Measurements from ENCODE around the gene GDPD4. TPM values are rescaled to one million over a fixed set of nuclear protein-coding genes. Genes with fewer than 3 reads are reported as not detected.

Gene GDPD4
- total and polyA plus RNA-seq, 9 of the 15 experiments (the other 6 are each of a cell fraction or from before 2014, with no cell fraction given): 0.40 TPM; not detected in 8

- no peak for TF ChIP-seq FOXP1 (CRISPR knock-in tag; IDR thresholded peaks at IDR 0.05)
- peak; percentile 98 for TF ChIP-seq PKNOX1 (IDR thresholded peaks at IDR 0.05)
- peak; percentile 98 for TF ChIP-seq NFE2 (IDR thresholded peaks at IDR 0.05; ENCODE audit: low read depth)
- TF ChIP-seq, protein P1, sequence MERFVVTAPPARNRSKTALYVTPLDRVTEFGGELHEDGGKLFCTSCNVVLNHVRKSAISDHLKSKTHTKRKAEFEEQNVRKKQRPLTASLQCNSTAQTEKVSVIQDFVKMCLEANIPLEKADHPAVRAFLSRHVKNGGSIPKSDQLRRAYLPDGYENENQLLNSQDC (CRISPR knock-in tag; IDR thresholded peaks at IDR 0.05): no peak
- peak; percentile 69 for TF ChIP-seq GABPA (tag; conservative IDR thresholded peaks at IDR 0.05; ENCODE audit: low read depth)
- TF ChIP-seq ZNF354B (CRISPR knock-in tag; IDR thresholded peaks at IDR 0.05): no peak
- no peak for TF ChIP-seq ZNF431 (CRISPR knock-in tag; IDR thresholded peaks at IDR 0.05)
- TF ChIP-seq FOXK1 (CRISPR knock-in tag; IDR thresholded peaks at IDR 0.05; ENCODE audit: borderline replicate concordance): no peak
- no peak for TF ChIP-seq IRF1 (CRISPR knock-in tag; IDR thresholded peaks at IDR 0.05; ENCODE audit: borderline replicate concordance)
- TF ChIP-seq RCOR1 (IDR thresholded peaks at IDR 0.05; ENCODE audit: borderline replicate concordance in 1 of 2, low read depth in 2 of 2, low read length in 2 of 2): peak in 1 of 2 experiments; percentile 69; a peak in 1 of 4 replicates
- no peak for TF ChIP-seq PHB2 (IDR thresholded peaks at IDR 0.05; ENCODE audit: low read depth)
- TF ChIP-seq SRSF9 (IDR thresholded peaks at IDR 0.05; ENCODE audit: borderline replicate concordance, low read depth, low read length): no peak
- peak; percentile 29; the same call in 1 of the 2 replicates for TF ChIP-seq LEF1 (IDR thresholded peaks at IDR 0.05)
- TF ChIP-seq CBFA2T3 (IDR thresholded peaks at IDR 0.05): peak; percentile 3; the same call in 1 of the 2 replicates
- TF ChIP-seq SOX6 (IDR thresholded peaks at IDR 0.05): peak; percentile 52; the same call in 1 of the 2 replicates
- TF ChIP-seq ETV1 (tag; conservative IDR thresholded peaks at IDR 0.05; ENCODE audit: low read depth): peak; percentile 98
- TF ChIP-seq, protein P2, sequence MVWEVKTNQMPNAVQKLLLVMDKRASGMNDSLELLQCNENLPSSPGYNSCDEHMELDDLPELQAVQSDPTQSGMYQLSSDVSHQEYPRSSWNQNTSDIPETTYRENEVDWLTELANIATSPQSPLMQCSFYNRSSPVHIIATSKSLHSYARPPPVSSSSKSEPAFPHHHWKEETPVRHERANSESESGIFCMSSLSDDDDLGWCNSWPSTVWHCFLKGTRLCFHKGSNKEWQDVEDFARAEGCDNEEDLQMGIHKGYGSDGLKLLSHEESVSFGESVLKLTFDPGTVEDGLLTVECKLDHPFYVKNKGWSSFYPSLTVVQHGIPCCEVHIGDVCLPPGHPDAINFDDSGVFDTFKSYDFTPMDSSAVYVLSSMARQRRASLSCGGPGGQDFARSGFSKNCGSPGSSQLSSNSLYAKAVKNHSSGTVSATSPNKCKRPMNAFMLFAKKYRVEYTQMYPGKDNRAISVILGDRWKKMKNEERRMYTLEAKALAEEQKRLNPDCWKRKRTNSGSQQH (CRISPR knock-in tag; IDR thresholded peaks at IDR 0.05): no peak
- TF ChIP-seq ZNF316 (IDR thresholded peaks at IDR 0.05): peak; percentile 96
- peak; percentile 93 for TF ChIP-seq C11orf30 (IDR thresholded peaks at IDR 0.05; ENCODE audit: low read depth)
- TF ChIP-seq SIRT6 (IDR thresholded peaks at IDR 0.05; ENCODE audit: low read depth, low read length): no peak
- no peak for TF ChIP-seq SNIP1 (IDR thresholded peaks at IDR 0.05; ENCODE audit: low read depth)
- TF ChIP-seq AFF1 (IDR thresholded peaks at IDR 0.05; ENCODE audit: low read depth in 1 of 2, partially characterized antibody in 2 of 2): no peak
- TF ChIP-seq ZNF175 (CRISPR knock-in tag; IDR thresholded peaks at IDR 0.05; ENCODE audit: low read depth): 0 out of 2 replicates have a peak, but pooled peaks have one; percentile 41
Observed at GRCh38 chr11:77299528-77299993, 1.9 kb downstream of the GDPD4 start (continued).
